ENCODE results near the gene ACER3.

ACER3 gene

GRCh38 chr11:77072851-77073327, 212.2 kb downstream of the ACER3 start:
- no peaks in the 10 kb centered on the region for H3K9me3 ChIP-seq (ENCODE audit: control insufficient read depth, low read length)
- H3K4me1 ChIP-seq (ENCODE audit: control insufficient read depth, insufficient read depth, low read length), result peaks cover 45% of the 10 kb centered on the region
- DNase-seq (ENCODE audit: low read depth), result no peak
- H3K9ac ChIP-seq (ENCODE audit: low read length), result peak overlapping the region; percentile 85
- no peaks in the 10 kb centered on the region for H3K36me3 ChIP-seq (ENCODE audit: control insufficient read depth, insufficient read depth, low read length, severe bottlenecking)
- no peaks in the 10 kb centered on the region for H3K27me3 ChIP-seq (replicated peaks; ENCODE audit: control insufficient read depth, insufficient read depth, low read length)
- H3K4me3 ChIP-seq (ENCODE audit: low read length), result peak overlapping the region; percentile 54

GRCh38 chr11:77073328-77074001, 212.7 kb downstream of the ACER3 start:
- H3K36me3 ChIP-seq (ENCODE audit: control insufficient read depth, insufficient read depth, low read length, severe bottlenecking), result no peaks in the 10 kb centered on the region
- H3K9me3 ChIP-seq (ENCODE audit: control insufficient read depth, low read length), result peaks cover 5% of the 10 kb centered on the region
- peaks cover 40% of the 10 kb centered on the region for H3K4me1 ChIP-seq (ENCODE audit: control insufficient read depth, insufficient read depth, low read length)
- peak; percentile 98 for DNase-seq (ENCODE audit: low read depth)
- peak overlapping the region; percentile 85 for H3K9ac ChIP-seq (ENCODE audit: low read length)
- peak overlapping the region; percentile 54 for H3K4me3 ChIP-seq (ENCODE audit: low read length)
- no peaks in the 10 kb centered on the region for H3K27me3 ChIP-seq (replicated peaks; ENCODE audit: control insufficient read depth, insufficient read depth, low read length)

GRCh38 chr11:77074205-77074604, 213.5 kb downstream of the ACER3 start:
- Histone ChIP-seq H3K27me3 (replicated peaks; ENCODE audit: control insufficient read depth, insufficient read depth, low read length) (no peaks in the 10 kb centered on the region), H3K9ac (ENCODE audit: low read length) (peak overlapping the region; percentile 85), H3K9me3 (ENCODE audit: control insufficient read depth, low read length) (peaks cover 6% of the 10 kb centered on the region), H3K4me3 (ENCODE audit: low read length) (peak overlapping the region; percentile 42), H3K36me3 (ENCODE audit: control insufficient read depth, insufficient read depth, low read length, severe bottlenecking) (no peaks in the 10 kb centered on the region), H3K4me1 (ENCODE audit: control insufficient read depth, insufficient read depth, low read length) (peaks cover 32% of the 10 kb centered on the region)
- peak; percentile 8 for DNase-seq (ENCODE audit: low read depth)

GRCh38 chr11:77074626-77075221, 214.0 kb downstream of the ACER3 start:
- Histone ChIP-seq H3K36me3 (ENCODE audit: control insufficient read depth, insufficient read depth, low read length, severe bottlenecking) (no peaks in the 10 kb centered on the region), H3K9ac (ENCODE audit: low read length) (peak overlapping the region; percentile 85), H3K4me1 (ENCODE audit: control insufficient read depth, insufficient read depth, low read length) (peaks cover 29% of the 10 kb centered on the region), H3K4me3 (ENCODE audit: low read length) (no peak overlapping the region), H3K9me3 (ENCODE audit: control insufficient read depth, low read length) (peaks cover 6% of the 10 kb centered on the region), H3K27me3 (replicated peaks; ENCODE audit: control insufficient read depth, insufficient read depth, low read length) (no peaks in the 10 kb centered on the region)
- no peak for DNase-seq (ENCODE audit: low read depth)

GRCh38 chr11:77075425-77075905, 214.7 kb downstream of the ACER3 start:
- H3K27me3 ChIP-seq (replicated peaks; ENCODE audit: control insufficient read depth, insufficient read depth, low read length), result no peaks in the 10 kb centered on the region
- DNase-seq (ENCODE audit: low read depth), result no peak
- peaks cover 30% of the 10 kb centered on the region for H3K4me1 ChIP-seq (ENCODE audit: control insufficient read depth, insufficient read depth, low read length)
- no peaks in the 10 kb centered on the region for H3K36me3 ChIP-seq (ENCODE audit: control insufficient read depth, insufficient read depth, low read length, severe bottlenecking)
- H3K9me3 ChIP-seq (ENCODE audit: control insufficient read depth, low read length), result peaks cover 6% of the 10 kb centered on the region
- H3K4me3 ChIP-seq (ENCODE audit: low read length), result no peak overlapping the region
- no peak overlapping the region for H3K9ac ChIP-seq (ENCODE audit: low read length)

All from adipocyte (in vitro differentiated cells).